Eye (tissue), 1 donor: Measurements from ENCODE around the gene BEND6.
"Not testable (repeated sequence)": the region's sequence is repeated elsewhere in the genome, so short reads cannot be mapped to it uniquely, and the experiment has no call there.

Experiments
- DNase-seq: peaks from one replicate; pipeline ENCODE4 v3.0.0-alpha.2; 2015

The BEND6 gene

DNA sequence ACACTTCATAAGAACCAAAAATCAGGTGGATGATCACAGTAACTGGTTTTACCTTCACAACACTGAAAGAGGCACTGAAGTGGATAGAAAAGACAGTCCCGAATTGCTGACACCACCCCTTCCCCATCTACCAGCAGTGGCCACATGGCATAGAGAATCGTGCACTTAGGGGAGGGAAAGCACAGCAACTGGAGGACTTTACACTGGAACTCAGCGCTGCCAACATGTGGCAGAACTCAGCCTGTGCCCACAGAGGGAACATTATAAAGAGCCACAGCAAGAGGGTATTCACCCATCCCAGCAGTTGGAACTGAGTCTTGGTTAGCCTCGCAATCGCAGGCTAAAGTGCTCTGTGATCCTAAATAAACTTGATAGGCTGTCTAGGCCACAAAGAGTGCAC lies 85.1 kb downstream of the BEND6 start:
- no peak for DNase-seq

DNA sequence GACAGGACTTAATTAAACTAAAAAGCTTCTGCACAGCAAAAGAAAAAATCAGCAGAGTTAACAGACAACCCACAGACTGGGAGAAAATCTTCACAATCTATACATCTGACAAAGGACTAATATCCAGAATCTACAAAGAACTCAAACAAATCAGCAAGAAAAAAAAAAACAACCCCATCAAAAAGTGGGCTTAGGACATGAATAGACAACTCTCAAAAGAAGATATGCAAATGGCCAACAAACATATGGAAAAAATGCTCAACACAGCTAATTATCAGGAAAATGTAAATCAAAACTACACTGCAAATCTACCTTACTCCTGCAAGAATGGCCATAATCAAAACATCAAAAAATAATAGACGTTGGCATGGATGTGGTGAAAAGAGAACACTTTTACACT lies 89.2 kb downstream of the BEND6 start:
- DNase-seq: not testable (repeated sequence)

DNA sequence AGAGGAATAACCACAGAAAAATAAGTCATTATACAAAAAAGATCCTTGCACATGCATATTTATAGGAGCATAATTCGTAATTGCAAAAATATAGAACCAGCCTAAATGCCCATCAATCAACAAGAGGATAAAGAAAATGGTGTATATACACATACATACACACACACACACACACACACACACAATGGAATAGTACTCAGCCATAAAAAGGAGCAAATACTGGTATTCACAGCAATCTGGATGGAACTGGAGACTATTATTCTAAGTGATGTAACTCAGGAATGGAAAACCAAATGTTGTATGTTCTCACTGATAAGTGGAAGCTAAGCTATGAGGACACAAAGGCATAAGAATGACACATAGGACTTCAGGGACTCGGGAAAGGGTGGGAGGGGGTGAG lies 89.7 kb downstream of the BEND6 start:
- DNase-seq: no peak

DNA sequence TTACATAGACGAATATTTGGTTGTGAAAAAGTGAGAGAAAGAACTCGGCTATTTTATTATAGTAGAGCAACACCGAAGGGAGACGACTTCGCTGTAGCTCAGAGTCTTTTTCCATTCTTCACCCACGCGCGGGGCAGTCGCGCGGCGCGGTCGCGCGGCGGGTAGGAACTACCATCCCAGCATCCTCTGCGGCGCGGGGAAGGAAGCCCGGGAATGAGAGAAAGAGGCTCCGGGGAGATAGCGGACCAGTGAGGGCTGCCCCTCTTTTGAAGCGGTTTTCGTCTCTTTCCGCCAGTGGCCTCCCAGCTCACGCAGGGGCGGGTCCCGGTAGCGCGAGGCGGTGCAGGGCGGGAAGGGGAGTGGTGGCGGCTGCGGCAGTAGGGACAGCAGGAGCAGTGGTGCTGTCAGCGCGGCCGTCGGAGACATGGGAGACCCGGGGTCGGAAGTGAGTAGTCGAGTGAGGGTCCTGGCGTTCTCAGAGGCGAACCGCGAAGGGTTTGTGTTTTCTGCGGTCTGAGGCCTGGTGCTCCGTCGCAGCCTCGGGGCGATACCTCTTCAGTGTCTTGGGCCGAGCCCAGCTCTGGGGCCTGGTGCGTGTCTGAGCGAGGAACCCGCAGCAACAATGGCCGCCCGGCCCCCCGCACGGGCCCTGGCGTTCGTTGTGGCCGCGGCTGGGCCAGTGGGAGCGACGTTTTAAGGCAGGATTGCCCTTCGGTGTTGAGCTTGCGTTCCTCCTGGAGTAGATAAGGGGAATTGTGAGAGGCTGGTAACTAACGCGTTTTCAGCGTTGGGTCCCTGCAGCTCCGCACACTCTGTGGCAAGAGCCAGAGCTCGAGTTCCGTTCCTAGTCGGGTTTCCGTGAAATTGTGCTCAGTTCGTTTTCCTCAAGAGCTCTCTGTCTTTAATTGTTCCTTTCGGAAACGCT lies 91.7 kb downstream of the BEND6 start, which contains the start of gene KIAA1586:
KIAA1586 (plus strand) TSS at position 362 of the 925 bp plus-strand sequence; CDS start at position 425, 63 bp downstream.
- DNase-seq: peak; percentile 96

DNA sequence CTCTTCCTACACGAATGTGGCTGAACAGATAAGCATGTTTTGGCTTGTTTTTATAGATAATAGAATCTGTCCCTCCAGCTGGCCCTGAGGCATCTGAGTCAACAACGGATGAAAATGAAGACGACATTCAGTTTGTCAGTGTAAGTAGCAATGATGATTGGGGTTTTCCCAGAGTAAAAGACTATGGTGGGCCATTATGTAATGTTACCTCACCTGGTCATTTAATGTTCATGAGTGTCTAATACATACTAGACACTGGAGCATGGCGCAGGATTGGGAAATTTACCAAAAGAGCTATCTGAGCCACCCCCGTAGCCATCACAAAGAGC lies 92.3 kb downstream of the BEND6 start:
- DNase-seq: not testable (repeated sequence)

DNA sequence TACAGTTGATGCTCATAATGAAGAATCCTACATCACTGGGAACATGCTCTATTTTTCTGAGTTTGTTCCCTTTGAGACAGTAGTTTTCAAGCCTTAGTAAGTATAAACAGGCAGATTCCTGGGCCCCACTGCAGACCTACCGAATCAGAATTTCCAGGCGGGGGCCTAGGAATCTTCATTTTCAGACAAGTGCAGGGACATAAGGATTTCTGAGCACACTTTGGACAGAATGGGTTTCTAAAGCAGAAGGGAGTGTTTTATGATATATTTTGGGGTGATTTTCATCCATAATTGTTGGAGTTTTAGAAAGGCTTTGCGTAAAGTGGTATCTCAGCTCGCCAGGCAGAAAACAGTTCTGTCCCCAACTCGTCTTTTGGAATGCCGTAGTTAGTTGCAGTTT lies 93.0 kb downstream of the BEND6 start:
- DNase-seq: peak; percentile 14

DNA sequence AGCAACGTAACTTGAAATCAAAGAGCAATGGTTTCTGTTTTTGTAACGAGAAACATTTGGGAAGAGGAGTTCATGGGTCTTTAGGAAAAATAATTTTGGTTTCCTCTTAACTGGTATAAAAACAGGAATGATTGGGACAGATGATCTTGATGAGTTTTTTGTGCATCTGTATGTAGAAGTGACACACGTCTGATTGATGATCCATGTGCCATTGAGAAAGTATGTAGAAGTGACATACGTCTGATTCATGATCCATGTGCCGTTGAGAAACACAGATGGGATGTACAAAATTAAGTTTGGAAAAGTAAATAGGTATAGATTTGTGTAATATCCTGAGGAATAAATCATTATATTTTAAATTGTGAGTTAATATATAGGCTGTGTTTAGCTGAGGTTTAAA lies 93.7 kb downstream of the BEND6 start:
- DNase-seq: no peak

DNA sequence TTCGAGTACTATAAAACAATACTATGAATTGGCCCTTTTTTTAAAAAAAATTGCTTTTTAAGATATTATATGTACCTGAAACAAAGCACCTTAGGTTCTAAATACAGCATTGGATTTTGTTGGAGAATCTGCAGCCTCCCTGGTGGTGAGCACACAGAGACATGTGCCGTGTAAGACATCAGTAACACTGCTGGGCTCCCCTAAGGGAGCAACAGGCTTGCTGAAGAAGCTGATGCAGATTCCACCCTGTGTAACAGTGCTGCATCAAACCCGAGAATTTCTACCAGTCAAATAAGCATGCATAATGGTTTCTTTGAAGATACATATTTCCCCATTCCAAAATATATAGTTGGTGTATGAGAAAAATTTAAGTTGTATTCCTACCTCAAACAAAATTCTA lies 108.9 kb downstream of the BEND6 start:
- DNase-seq: no peak

DNA sequence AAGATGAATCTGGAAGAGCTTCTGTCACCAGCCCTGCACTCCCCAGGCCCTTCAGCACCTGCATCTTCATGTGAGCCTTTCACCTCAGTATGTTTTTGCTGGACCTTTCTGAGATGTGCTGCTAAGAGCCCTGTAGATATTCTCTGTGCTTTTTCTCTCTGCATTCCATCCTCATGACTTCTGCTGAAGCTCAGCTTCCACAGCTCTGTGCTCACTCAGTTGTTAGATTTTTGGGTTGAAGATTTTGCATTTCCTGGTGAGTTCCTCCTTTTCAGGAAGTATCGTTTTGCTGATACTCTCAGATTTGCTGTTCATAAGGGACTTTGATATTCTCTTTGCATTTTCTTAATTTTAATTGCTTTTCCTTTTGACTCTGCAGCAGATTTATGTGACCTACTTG lies 109.9 kb downstream of the BEND6 start:
- no peak for DNase-seq

DNA sequence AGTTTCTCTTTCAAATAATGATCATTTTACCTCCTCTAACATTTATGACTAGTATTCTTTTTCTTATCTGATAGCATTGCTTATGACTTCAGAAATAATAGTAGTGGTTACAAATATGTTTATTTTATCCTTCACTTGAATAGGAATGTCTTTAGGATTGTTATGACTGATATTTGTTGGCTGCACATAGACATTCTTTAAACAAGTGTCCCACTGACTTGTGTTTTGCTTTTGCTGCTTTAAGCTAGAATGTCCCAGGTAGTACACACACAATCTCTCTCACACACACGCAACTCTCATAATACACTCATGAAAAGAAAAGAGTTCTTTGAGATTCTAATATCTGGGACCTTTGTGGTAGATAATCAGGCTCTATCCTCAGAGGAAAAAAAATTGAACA lies 113.2 kb downstream of the BEND6 start:
- DNase-seq: no peak

DNA sequence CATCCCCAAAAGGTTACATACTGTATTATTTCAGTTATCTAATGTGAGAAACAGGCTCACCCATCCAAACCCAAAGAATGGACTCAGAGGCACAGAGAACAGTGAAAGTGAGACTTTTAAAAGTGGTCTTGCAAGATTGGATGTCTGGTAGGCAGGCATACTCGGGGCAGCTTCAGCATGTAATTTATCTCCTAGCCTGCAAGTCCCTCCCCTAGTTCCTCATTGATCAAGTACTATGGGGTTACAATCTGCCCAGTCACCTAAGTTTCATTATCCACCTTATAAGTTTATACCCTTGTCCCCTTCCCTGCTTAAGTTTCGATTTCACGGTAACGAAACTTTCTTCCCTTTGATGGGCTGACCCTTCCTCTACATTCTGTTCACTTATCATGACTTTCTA lies 114.3 kb downstream of the BEND6 start:
- no peak for DNase-seq

DNA sequence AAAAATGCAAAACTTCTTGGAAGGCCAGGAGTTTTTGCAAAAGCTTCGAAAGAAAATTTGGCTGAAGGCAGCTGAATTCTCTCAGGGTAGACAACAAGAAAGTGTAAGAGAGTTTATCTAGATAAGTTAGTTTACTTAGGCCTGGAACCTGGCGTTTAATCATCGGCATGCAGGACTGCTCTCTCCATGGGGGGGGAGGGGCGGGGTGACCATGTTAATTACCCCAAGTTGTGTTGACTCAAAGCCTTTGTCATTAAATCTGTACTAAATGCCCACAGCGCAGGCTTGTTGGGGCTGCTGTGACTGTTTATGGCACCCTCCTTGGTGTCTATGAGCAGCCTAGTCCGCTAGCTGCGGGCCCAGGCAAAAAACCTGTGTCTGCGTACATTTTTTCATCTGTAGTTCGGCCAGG lies 115.0 kb downstream of the BEND6 start:
- no peak for DNase-seq

DNA sequence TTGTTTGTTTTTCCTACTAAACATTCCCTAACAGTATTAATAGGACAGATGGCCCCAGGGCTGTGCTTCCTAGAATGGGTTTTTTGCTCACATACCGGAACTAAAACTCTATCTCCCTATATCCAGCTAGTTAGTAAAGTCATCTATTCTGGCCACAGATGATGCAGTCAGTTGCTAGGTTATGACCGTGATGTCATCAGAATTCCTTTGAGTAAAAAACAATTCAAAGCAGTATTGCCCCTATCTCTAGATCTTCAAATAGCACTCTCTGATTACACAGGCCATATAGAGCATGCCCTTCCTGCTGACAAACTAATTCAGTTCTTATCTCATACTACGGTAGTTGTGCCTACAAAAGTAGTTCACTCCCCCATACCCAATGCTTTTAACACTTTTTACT lies 117.2 kb downstream of the BEND6 start:
- DNase-seq: no peak

DNA sequence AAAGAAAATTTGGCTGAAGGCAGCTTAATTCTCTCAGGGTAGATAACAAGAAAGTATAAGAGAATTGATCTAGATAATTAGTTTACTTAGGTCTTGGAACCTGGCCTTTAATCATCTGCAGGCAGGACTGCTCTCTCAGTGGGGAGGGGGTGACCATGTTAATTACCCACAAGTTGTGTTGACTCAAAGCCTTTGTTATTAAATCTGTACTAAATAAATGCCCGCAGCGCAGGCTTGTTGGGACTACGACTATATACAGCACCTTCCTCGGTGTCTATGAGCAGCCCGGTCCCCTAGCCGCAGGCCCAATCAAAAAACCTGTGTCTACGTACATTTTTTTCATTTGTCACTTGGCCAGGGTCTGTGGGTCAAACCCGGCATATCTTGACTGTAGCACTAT lies 119.5 kb downstream of the BEND6 start:
- DNase-seq: no peak

DNA sequence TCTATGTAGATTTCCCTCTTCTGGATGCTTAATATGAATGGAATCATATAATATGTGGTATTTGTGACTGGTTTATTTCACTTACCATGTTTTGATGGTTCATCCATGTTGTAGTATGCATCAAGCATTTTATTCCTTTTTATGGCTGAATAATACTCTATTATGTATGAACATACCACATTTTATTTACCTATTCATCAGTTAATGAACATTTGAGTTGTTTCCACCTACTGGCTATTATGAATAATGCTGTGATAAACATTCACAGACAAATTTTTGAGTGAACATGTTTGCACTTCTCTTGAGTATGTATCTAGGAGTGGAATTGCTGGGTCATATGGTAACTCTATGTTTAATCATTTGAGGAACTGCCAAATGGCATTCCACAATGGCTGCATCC lies 120.2 kb downstream of the BEND6 start:
- DNase-seq: no peak
